Activated gamma-delta T cell (primary cell): ENCODE results near the gene ETV6.

Experiments used
- DNase-seq: peaks from one replicate; lab custom pipeline; 2025; lab: John Stamatoyannopoulos, UW

ETV6 gene

DNA sequence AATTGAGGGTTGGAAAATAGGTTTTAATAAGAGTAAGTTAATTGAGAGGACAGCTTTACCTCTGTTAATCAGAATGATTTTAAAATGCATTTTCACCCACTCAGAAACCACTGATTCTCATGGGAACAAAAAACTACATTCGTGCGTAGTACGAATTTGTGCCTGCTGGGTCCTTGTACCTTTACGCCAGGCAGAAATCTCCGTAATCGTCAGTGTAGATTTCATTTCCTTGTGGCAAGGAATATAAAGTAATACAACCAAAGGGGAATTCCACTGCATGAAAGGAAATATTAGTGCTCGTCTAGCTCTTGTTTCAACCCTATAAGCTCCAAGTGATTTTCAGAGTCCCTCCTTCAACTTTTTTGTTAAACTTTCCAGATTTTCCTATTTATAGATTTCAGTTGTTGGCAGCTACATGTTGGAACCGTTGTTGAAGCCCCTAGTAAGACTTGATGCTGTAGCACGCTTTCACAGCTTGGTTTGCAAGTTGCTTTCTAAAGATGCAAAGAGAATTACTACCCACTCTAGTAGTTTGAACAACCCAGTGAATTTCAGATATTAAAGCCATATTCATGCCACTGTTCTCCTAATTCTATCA, 90.6 kb downstream of the ETV6 start:
- DNase-seq = no peak

DNA sequence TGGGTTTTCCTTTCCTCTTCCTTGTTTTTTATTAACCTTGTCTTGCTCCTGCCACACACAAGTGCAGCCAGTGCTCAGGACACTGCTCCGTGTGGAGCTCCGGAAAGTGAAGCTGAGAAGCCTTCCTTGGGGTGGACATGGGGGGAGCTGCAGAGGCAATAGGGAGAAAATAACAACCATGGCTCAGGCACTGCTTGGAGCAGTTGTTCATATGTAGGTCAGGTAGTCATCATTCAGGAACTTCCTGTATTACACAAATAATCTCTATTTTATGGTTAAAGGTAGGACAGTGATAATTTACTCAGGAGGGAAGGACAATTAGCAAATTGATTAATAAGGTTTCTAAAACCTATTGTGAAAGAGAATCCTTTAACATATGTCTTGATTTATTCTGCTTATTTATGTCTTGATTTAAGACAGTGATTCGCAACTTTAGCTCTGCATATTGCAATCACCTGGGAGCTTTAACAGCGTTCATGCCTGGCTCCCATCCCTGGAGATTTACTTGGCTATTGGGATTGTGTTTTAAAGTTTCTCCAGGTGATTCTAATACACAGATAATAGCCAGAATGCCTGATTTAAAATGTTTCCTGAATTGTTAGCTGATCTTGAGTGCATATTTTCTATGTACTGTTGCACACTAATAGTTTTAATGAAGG, 92.1 kb downstream of the ETV6 start:
- DNase-seq = no peak

DNA sequence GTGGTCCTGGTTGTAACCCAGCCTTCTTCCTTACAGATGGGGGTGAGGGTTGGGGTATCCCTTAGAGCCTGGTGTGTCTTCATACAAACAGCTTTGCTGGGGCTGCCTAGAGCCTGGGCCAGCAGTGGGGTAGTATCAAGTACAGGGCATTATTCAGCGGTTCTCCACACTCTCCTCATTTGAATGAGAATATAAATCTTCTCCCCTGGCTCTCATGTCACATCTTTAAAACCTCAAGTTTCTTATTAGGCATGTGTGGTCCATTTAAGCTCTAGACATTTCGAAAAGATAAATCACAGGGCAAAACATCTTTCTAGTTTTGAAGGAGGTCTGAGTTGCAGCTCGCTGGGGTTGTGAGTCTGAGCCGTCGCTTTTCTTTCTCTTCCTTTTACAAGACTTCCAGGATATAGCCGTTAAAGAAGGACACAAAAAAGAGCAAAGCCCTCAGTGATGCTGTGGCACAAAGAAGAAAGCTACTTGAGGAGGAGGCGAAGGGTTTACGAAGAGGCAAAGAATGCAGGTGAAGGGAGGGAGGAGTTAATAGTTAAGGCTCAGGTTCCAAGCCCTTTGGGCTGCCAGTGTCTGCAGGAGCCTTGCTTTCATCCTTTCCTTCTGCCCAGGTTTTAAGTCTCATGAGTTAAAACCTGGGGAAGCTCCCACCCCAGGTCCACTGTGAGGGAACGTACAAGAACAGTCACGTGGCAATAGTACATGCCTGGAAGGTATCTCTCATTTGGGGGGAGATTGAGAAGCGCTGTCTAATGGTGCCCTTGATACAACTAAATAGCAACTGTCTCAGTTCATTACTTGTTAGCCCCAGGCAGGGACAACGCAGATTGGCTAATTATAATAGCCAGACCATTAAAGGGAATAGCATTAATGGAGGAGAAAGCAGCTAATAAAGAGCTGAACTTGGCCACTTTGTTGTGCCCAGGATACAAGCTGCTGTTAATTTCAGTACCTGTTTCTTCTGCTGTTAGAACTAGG, 94.2 kb downstream of the ETV6 start:
- no peak for DNase-seq

DNA sequence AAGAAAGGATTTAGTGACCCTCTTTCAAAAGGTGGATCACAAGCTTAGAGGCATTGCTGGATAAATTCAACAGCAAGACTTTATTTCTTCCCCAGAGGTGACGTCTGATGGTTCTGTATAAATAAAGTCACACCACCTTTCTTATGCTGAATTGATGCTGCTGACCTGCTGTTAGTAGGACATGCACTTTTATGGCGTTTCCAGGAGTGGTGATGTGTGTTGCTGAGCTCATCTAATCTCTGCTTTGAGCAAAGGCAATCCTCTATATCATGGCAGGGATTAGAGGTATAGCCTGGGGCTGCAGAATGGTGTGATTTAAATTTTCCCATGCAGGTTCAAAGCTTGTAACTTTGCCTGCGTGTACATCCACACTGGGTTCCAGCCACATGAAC, 94.9 kb downstream of the ETV6 start:
- no peak for DNase-seq

DNA sequence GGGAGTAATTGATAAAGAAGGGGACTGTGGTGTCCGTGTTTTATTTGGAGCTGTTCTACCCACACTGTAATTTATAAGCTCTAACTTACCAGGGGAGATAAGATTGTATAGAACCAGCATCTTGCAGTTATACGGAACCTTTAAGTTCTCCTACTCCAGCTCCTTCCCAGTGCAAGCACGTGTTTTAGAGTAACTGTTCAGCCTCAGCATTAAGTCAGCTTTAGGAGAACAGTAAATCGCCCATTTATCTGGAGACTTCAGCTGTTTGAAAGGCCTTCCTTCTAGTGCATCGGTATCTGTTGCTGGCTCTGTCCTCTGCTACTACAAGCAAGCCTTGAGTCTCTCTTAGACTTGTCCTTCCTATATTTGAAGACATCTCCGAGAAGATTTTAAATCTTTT, 95.6 kb downstream of the ETV6 start:
- no peak for DNase-seq

DNA sequence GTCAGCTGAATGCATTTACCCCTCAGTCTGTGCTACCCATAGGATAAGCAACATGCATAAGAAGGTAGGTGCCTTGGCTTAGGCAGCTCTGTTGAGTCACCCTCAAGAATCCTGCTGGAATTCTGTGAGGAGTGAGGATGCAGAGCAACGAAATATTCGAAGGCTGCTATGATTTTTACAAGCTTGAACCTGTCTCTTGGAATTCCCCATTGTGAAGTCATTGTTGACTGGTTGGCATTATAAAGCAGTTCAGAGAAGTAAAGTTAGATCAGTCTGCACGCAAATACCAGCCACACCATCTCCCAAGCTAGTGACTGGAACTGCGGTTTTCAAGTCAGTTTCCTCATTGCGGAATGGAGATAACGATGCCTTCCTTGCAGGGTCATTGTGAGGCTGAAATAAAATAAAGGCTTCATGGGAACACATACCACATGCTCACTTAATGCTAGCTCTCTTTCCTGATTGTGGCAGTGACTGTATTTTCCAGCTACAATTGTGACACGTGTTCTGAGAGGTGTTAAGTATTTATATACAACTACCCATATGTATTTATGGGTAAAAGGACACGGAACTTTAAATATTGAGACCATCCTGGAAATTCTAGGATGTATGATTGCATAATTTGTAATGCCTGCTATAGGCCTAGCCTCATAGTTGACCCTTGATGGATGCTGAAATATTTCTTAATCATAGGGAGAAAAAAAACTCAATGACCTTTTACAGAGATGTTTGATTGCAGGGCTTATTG, 96.7 kb downstream of the ETV6 start:
- no peak for DNase-seq

DNA sequence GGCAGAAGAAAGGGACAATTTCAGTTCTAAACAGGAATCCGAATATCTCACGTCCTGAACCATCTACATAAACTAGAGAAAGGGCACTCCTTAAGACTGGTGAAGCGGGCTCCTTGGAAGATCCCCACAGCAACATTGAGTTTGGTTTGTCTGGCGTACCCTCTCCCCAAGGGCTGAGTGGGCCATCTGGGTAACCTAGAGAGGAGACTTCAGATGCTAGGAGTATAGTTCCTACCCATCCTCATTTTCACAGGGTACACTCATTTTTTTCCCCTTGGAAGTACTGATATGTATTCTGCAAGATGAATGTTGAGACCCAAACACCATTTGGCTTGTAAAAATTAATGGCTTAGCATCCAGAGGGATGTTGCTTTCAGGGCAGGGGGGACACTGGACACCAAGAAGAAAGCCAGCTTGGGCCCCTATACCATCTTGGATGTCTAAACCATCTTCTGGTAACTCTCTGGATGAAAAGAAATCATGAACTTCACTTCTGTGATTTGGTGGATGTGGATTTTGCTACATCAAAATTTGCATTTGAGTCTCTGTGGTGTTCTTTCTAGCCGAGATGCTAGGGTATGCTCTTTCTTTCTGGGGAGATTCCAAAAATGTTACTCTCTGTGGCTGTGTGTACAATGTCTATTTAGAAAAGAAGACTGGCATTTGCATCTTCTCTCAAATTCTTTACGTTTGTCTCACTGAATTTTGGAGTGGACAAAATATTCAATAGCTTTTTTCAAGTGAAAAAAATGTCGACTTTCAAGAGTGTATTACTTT, 97.7 kb downstream of the ETV6 start:
- DNase-seq = no peak

DNA sequence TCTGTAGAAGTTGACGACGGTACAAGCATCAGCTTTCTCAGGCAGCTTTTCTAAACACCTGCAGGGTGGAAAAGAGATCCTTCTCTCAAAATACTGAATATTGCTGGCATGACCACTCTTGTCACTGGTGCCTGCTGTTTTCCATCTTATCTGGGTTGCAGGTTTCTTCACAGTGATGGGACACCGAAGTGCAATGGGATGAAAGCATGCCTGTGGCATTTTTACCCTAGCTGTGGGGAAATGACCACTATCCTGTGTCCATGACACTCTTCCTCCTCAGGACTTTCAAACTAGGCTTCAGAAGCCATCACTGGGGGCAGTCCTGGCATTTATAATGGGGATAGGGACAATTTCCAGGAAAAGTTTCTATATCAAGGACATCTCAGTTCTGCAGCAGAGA, 98.5 kb downstream of the ETV6 start:
- no peak for DNase-seq

DNA sequence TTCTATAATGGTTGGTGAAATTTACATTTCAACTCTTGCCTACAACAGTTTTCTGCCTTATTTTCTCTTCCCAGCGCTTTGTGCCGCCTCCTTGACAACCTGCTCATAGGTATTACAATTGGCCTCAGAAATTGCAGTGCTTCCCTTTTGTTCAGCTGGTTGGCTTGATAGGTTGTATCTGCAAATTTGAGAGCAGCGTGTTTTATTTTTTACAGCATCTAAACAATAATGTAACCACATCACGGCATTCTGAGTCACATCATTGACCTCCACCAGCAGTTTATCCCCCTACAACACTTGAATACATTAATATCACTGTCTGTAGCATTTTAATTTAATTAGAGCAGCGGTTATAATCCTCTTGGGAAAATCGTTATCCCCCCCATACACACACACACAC, 99.4 kb downstream of the ETV6 start:
- no peak for DNase-seq

DNA sequence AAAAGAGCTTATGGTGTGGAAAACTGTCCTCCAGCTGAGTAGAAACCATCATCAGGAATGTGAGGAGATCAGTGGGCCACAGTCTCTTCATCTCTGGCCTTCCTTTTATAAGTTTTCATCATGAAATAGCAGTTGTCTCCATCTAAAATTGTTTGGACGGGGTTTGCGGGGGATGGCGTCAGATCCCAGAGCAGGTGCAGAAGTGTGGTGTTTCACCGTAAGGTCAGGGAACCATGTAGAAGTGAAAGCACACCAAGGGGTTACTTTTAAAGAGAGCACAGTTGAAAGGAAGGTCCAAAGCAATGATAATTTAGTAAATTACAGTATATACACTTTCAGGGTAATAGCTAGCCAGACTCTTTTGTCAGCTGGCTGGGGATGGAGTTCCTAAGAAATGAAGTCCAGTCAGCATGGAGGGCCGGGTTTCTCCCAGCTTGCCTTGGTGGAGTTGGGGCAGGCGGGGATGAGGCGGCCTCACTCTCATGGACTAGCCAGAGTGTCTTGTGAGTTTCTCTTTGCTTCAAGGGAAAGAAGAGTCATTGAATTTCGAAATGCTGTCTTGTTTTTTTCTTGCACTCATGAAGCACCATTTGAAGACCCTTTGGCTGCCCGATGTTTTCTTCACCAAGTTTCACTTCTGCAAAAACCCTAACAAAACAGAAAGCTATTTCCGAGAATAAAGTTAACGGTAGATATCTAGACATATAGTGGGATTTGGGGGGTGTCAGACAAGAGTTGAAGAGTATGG, 100.6 kb downstream of the ETV6 start:
- DNase-seq = no peak

DNA sequence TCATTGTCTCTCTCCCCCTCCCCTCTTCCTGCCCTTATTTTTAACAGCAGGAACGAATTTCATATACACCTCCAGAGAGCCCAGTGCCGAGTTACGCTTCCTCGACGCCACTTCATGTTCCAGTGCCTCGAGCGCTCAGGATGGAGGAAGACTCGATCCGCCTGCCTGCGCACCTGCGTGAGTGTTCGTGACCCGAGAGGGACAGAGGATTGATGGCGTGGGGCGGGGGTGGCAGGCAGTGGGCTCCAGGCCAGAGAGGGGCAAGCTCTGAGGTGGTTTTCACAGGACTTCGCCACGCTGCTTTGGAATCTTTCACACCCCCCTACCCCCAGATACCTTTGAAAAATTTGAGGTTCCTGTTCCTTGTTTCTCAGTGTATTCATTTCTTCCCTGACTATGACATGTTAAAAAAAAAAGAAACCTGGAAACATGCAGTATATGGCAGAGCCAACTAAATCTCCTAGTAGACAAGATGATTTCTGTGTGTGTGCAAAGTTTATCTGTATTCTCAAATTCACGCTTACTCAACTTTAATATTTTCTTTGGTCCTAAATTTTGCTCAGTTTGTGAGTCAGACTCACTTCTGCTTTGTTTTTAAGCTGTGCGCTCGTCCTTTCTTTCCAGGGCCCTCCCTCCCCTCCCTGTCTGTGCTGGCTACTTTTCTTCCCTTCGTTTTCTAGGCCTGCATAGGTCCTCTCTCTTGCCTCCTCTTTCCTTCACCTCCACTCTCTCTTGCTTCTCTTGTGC, 103.1 kb downstream of the ETV6 start:
- no peak for DNase-seq

DNA sequence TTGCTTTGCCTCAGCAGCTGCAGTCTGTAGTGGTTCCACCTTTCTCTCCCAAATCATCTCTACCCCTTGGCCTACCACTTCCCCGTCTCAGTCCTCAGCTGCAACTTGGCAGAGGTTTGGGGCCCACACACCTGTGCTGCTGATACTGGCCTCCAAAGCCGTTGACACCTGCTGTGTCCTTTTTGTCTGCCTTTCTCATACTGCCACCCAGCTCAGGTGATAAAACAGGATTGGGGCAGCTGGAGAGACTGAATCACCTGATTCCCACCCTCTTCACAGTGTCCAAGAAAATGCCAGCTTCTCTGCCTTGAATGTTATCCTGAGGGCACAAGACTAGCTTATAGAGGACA, 103.7 kb downstream of the ETV6 start:
- DNase-seq = no peak

DNA sequence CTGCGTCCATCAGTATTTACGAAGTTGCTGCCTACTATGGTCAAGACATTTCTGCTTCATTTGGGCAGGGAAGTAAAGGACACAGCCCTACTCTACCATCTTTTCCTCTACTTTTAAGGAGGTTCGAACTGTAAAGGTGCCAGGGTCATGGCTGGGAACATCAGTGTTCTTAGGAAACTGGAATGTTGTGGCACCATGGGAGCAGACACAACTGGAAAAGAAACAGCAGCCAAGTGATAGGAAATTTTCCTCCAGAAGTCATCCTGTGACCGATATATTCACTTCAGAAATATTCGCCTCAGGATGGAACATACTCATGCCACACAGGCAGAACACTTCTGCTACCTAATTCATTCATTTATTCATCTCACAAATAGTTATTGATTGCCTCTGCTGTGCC, 104.4 kb downstream of the ETV6 start:
- DNase-seq = no peak

DNA sequence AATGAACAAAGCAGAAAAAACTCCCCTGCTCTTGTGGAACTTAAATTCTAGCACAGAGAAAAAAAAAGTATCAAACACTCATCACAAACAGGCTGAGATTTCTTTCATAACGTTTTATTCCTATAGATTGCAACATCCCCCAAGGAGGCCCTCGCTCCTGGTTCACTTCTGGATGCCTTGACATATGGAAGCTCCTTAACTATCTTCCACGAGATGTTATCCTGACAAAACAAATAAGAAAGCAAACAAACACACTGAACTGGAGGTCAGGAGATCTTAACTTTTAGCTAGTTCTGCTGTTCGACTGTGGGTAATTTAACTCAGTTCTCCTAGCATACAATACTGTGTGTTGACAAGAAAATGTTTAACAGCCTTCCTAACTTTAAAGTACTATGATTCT, 104.8 kb downstream of the ETV6 start:
- DNase-seq = no peak

DNA sequence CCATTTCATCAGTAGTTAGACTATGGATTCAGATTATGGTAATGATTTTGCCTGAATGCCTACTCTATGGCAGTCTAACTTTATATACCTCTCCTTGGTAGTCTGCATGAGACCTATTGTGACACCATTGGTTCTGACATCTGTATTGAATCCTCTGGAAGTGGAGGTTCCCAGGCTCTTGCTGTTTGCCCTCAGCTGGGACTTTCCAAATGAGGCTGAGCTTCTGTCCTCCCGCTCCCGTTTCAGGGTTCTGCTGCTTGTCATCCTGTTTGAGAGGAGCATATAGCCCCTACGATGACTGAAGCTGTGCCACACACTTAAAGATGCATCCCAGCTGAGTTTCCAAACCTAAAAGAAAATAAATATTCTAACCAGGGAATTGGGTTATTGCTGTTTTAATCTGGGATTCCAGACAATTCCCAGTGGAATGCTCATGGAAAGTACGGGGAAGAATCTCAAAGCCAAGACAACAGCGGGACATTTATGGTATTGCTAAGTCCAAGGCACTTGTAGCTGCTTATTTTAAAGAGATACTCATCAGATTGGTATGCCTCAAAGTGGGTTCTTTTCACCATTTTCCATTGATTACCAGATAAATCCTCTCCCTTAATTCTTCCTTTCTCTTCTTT, 105.9 kb downstream of the ETV6 start:
- DNase-seq = no peak

DNA sequence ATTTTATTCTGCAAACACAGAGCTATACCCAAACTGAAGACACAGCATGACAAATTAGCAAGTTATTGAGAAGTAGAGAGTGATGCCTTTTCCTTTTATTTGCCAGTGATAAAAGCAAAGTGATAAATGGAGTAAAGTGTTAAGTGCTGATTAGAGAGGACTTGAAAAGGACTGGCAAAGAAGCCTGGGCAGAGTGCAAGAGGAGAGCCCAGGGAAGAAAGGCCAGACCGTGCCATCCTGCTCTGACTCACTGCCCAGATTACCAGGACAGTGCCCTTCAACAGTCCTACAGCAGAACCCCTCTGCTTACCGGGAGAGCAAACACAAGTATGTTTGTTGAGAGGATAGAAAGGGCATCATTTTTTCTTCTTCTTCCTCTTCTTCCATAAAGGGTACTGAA, 106.5 kb downstream of the ETV6 start:
- DNase-seq = no peak

DNA sequence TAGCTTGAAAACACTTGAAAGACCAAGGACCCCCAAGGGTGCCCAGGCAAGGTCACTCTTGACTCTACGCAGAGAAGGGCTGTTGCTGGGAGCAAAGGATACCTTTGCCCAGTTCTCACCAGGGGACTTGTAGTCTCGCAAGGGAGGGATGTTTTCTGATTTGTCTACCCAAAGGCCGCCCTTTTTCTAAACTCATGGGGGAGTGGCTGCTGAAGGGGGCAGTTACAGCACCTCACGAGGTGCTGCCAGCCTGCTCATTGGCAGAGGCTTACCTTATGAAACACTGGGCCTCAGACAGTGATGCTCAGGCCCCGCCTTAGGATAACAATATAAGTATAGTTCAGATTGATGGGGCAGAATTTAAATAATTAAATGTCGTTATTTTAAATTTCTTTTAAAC, 107.0 kb downstream of the ETV6 start:
- DNase-seq = no peak

DNA sequence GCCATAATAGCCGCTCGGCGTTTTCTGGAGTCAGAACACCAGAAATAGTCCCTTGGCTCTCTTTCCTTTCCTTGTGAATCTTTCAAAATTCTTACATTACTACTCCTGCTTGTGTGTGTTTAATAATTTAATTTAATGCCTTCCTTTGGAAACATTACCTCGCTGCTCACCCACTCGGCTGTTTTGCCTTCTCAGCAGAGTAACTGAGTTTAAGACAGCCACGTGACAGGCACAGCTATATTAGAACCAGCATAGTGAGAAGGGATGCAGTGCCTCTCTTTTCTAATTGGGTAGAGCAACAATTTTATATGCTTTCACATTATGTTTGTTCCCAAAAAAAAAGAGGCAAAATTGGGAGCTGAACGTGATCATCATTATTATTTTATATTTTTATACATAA, 107.6 kb downstream of the ETV6 start:
- DNase-seq = no peak

DNA sequence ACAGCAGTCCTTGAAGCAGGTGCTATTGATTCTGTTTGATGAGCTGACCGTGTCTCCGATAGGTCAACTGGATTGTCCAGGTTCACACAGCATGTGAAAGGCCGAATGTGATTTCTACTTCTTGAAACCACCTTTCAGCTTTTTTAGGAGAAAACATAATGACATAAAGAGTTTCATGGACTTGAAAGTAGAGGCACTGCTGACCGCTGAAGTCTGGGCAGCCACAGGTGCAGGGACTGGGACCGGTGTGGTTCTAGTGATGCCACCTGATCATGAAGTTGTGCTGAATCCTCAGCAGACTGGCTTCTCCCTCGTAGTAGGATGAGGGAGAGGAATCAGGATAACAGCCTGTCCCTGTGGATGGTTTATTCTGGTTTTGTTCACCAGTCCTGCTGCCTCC, 108.1 kb downstream of the ETV6 start:
- no peak for DNase-seq

DNA sequence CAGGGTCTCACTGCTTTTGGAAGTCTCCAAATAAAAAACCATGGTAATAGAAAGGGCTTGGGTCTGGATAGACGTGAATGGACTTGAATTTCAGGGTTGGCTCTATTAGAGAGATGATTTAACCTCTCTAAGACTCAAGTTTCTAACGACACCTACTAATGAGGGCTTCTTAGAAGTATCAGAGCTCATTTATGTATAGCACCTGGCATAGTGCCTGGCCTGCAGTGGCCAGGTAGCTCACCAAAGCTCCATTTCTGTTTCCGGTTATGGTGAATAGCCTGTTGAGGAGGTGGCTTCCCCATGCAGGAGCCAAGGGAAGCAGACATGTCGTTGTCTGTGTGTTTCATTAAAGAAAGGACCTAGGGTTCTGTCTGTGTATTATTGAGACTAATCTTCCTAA, 108.6 kb downstream of the ETV6 start:
- no peak for DNase-seq
